RWPE2 (cell line): ENCODE measurements around the gene MIB2.

Experiments used
- ATAC-seq: fragments of 200-7000 bp; cut with Tn5 transposase; 3 replicates; pipeline ENCODE4 v1.9.1; 2021; ENCODE audit warnings: low read depth
- DNase-seq: peaks from one replicate; pipeline ENCODE4 v3.0.0-alpha.2; 2020; ENCODE audit warnings: low spot score
- H3K27ac ChIP-seq: fragments of 450-650 bp; 2 replicates; pipeline ENCODE4 v1.5.1; 2017; ENCODE audit warnings: mild to moderate bottlenecking; ENCODE audit not compliant: poor library complexity, severe bottlenecking
- H3K27me3 ChIP-seq: fragments of 250-450 bp; sonication (Bioruptor Pico); 2 replicates; pipeline ENCODE4 v1.5.1; 2021; ENCODE audit warnings: mild to moderate bottlenecking, moderate library complexity; ENCODE audit not compliant: insufficient read depth, poor library complexity, severe bottlenecking
- H3K36me3 ChIP-seq: fragments of 250-450 bp; sonication (Bioruptor Pico); 2 replicates; pipeline ENCODE4 v1.5.1; 2020; ENCODE audit warnings: low read depth, mild to moderate bottlenecking, moderate library complexity
- H3K4me1 ChIP-seq: fragments of 250-450 bp; sonication (Bioruptor Pico); 2 replicates; pipeline ENCODE4 v1.5.1; 2021; ENCODE audit warnings: mild to moderate bottlenecking, moderate library complexity; ENCODE audit not compliant: insufficient read depth, poor library complexity, severe bottlenecking
- H3K4me3 ChIP-seq: fragments of 250-450 bp; sonication (Bioruptor Pico); 2 replicates; pipeline ENCODE4 v1.5.1; 2021; ENCODE audit warnings: mild to moderate bottlenecking, moderate library complexity; ENCODE audit not compliant: severe bottlenecking
- H3K9me3 ChIP-seq: fragments of 250-450 bp; sonication (Bioruptor Pico); 2 replicates; pipeline ENCODE4 v1.5.1; 2021; ENCODE audit warnings: mild to moderate bottlenecking, moderate library complexity; ENCODE audit not compliant: severe bottlenecking
- TF ChIP-seq, protein P1 (sequence below): fragments of 450-650 bp; IDR thresholded peaks from one replicate; pipeline ENCODE4 v1.5.1; 2017; ENCODE audit warnings: mild to moderate bottlenecking, moderate library complexity; ENCODE audit not compliant: poor library complexity, severe bottlenecking

The MIB2 gene

DNA sequence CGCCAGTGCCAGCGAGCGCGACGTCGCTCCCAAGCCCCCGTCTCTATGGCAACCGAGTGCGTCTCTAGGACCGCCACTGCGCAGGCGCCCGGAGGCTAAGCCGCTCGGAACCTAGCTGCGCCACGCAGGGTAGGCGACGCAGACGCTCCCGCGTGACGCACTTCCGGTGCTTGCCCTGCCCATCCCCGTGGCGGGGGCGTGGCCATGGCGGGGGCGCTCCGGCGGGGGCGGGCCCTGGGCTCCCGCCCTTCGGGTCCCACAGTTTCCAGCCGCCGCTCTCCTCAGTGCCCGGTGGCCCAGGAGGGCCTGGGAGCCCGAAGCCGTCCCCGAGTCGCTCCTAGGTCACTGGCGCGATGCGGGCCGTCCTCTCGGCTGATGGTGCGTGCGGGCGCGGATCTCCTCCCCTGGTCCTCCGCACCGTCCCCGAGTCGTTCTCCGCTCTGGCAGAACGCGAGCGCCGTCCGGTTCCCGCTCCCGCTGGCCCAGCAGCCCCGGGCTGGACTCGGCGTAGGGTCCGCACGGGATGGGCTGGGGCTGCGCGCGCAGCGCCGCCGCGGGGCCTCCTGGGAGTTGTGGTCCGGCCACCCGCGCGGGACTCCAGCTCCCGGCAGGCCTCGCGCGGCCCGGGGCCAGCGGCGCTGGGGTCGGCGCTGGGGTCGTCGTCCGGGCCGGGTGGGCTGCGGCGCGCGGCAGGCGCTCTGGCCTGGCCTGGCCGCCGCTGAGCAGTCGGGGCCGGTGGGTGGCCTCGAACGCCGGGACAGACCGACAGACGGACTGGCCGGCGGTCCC is at the start of gene MIB2:
TSS of gene MIB2 (plus strand) at position 245 of the 789 bp plus-strand sequence. CDS start 7,953 bp downstream, outside the sequence.
- H3K27me3 ChIP-seq: no peaks in the 10 kb centered on the region
- peak within 1 kb of the TSS; percentile 83 for H3K27ac ChIP-seq
- no peaks in the 10 kb centered on the region for H3K4me1 ChIP-seq
- H3K9me3 ChIP-seq: no peaks in the 10 kb centered on the region
- ATAC-seq (peak; percentile 81), DNase-seq (peak; percentile 95)
- TF ChIP-seq, protein P1, sequence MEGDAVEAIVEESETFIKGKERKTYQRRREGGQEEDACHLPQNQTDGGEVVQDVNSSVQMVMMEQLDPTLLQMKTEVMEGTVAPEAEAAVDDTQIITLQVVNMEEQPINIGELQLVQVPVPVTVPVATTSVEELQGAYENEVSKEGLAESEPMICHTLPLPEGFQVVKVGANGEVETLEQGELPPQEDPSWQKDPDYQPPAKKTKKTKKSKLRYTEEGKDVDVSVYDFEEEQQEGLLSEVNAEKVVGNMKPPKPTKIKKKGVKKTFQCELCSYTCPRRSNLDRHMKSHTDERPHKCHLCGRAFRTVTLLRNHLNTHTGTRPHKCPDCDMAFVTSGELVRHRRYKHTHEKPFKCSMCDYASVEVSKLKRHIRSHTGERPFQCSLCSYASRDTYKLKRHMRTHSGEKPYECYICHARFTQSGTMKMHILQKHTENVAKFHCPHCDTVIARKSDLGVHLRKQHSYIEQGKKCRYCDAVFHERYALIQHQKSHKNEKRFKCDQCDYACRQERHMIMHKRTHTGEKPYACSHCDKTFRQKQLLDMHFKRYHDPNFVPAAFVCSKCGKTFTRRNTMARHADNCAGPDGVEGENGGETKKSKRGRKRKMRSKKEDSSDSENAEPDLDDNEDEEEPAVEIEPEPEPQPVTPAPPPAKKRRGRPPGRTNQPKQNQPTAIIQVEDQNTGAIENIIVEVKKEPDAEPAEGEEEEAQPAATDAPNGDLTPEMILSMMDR: no peak
- H3K4me3 ChIP-seq: peak within 1 kb of the TSS; percentile 83
- no peaks in the 10 kb centered on the region for H3K36me3 ChIP-seq

DNA sequence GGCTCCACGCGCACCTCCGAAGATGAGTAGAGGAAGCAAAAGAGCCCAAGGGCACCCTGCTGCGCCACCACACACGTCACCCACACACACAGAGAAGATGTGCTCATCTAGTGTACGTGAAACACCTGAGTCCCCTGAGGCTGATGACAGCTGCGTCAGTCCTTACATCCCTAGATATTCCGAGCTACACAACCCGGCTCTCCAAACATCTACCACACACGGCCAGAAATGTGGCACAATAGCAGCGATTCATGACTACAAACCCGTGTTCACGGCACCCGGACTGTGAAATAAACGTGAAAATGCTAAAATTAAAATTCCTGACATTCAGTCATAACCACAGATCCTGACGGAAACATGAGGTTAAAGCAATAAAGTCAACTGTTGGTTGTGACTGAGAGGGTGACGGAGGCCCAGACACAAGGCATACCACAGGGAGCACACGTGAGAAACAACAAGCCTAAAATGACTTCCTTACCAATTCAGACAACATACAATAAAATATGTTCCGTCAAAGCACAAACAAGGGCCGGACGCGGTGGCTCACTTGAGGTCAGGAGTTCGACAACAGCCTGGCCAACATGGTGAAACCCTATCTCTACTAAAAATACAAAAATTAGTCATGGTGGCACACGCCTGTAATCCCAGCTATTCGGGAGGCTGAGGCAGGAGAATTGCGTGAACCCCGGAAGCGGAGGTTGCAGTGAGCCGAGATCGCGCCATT is 48.0 kb upstream of the MIB2 start:
- Histone ChIP-seq H3K9me3 (no peaks in the 10 kb centered on the region), H3K4me1 (no peaks in the 10 kb centered on the region), H3K27me3 (no peaks in the 10 kb centered on the region), H3K27ac (no peak overlapping the region), H3K36me3 (peaks cover 76% of the 10 kb centered on the region), H3K4me3 (no peak overlapping the region)
- TF ChIP-seq, protein P1: no peak
- DNase-seq (no peak), ATAC-seq (no peak)

DNA sequence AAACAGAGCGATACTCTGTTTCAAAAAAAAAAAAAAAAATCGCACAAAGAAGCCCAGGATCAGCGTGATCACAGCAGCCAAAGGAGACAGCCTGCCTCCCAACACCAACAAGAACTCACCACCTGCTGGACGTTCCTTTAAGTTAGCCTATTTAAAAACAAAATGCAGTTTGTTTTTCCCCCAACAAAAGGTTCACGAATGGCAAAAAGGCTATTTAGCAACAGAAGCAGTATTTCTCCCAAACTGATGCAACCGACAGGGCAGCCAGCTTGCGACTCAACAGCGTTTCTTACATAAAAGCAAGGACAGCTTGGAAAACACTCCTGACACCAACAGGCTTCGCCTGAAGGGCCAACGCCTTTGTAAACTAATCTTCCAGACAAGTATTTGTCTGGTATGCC is 47.4 kb upstream of the MIB2 start:
- no peaks in the 10 kb centered on the region for H3K4me1 ChIP-seq
- no peak for ATAC-seq
- DNase-seq: no peak
- H3K27ac ChIP-seq: no peak overlapping the region
- H3K27me3 ChIP-seq: no peaks in the 10 kb centered on the region
- H3K9me3 ChIP-seq: no peaks in the 10 kb centered on the region
- TF ChIP-seq, protein P1: no peak
- peaks cover 76% of the 10 kb centered on the region for H3K36me3 ChIP-seq
- no peak overlapping the region for H3K4me3 ChIP-seq

DNA sequence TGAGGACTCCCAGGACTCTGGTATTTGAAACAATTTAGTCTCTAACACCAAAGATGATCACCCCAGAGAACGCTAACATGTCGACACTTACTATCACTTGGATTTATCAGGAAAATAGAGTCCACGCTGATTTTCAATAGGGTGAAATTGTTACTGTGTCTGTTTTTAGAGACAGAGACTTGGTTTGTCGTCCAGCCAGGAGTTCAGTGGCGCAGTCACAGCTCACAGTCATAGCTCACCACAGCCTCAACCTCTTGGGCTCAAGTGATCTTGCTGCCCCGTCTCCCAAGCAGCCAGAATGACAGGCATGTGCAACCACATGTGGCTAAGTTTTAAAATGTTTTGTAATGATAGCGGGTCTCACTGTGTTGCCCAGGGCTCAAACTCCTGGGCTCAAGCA is 46.0 kb upstream of the MIB2 start:
- H3K36me3 ChIP-seq: peaks cover 63% of the 10 kb centered on the region
- no peaks in the 10 kb centered on the region for H3K9me3 ChIP-seq
- H3K4me1 ChIP-seq: no peaks in the 10 kb centered on the region
- DNase-seq (no peak), ATAC-seq (no peak)
- H3K27me3 ChIP-seq: no peaks in the 10 kb centered on the region
- H3K27ac ChIP-seq: no peak overlapping the region
- no peak overlapping the region for H3K4me3 ChIP-seq
- TF ChIP-seq, protein P1: no peak
